ENCODE results near the gene GALNT1. TPM values are rescaled to one million over a fixed set of nuclear protein-coding genes. Genes with fewer than 3 reads are reported as not detected.

GALNT1 gene
- total and polyA plus RNA-seq, 2 donors (not counting 1 experiment from before 2014, with no cell fraction given), result 7.5 to 51.3 TPM

GRCh38 chr18:35692866-35693265, 111.3 kb downstream of the GALNT1 start:
- peaks cover 2 to 52% of the 10 kb centered on the region in 2 experiments for H3K36me3 ChIP-seq (replicated peaks in 1 of 2; ENCODE audit: control extremely low read depth in 1 of 2, control insufficient read depth in 1 of 2, extremely low read depth in 1 of 2, insufficient read depth in 2 of 2, low read length in 1 of 2)
- H3K9ac ChIP-seq (ENCODE audit: low read length), result no peak overlapping the region
- Mint-ChIP-seq H3K9me3 (ENCODE audit: insufficient read depth) (no peaks in the 10 kb centered on the region), H3K27ac (no peak overlapping the region), H3K27me3 (no peaks in the 10 kb centered on the region), H3K4me3 (no peak overlapping the region), H3K4me1 (no peaks in the 10 kb centered on the region)
- no peak overlapping the region for H2AFZ ChIP-seq (ENCODE audit: insufficient read depth, low read depth, low read length, poor library complexity, severe bottlenecking)
- intact Hi-C loops (cut with micrococcal nuclease), result loop anchor here (10.0 kb wide), 1 partner anchor 108 kb away; the partner anchor contains the start of gene GALNT1
- H3K9me3 ChIP-seq (ENCODE audit: control extremely low read depth in 1 of 3, control insufficient read depth in 2 of 3, insufficient read depth in 1 of 3, low read length in 2 of 3), result no peaks in the 10 kb centered on the region
- no peak overlapping the region for H3K4me2 ChIP-seq (replicated peaks; ENCODE audit: low read depth, low read length, poor library complexity, severe bottlenecking)
- DNase-seq (no peak), ATAC-seq (ENCODE audit: low read depth) (no peak)
- H4K20me1 ChIP-seq (ENCODE audit: control insufficient read depth, insufficient read depth, low read length, poor library complexity, severe bottlenecking), result no peaks in the 10 kb centered on the region
- CTCF ChIA-PET, result interaction anchor here (1.5 kb wide), 1 partner anchor 104 kb away, joined by 3 read pairs; no protein-coding TSS in a partner anchor
- no peaks in the 10 kb centered on the region for H3K4me1 ChIP-seq (ENCODE audit: control insufficient read depth in 2 of 2, insufficient read depth in 2 of 2, low read length in 2 of 2)
- no peaks in the 10 kb centered on the region for H3K79me2 ChIP-seq (ENCODE audit: control insufficient read depth, insufficient read depth, low read length)
- no peak overlapping the region for H3K27ac ChIP-seq (ENCODE audit: low read length in 2 of 2)
- no peaks in the 10 kb centered on the region for H3K27me3 ChIP-seq (replicated peaks in 1 of 4; ENCODE audit: control extremely low read depth in 1 of 4, control insufficient read depth in 3 of 4, insufficient read depth in 4 of 4, low read length in 3 of 4)
- no peak for TF ChIP-seq EZH2 (IDR thresholded peaks at IDR 0.05; ENCODE audit: borderline replicate concordance, insufficient read depth, low read depth, low read length, poor library complexity, severe bottlenecking)
- no peak for TF ChIP-seq CTCF (IDR thresholded peaks at IDR 0.05)
- no peak overlapping the region for H3K4me3 ChIP-seq (ENCODE audit: control extremely low read depth in 1 of 5, extremely low read depth in 1 of 5, insufficient read depth in 1 of 5, low read depth in 2 of 5, low read length in 4 of 5)
- WGBS (ENCODE audit: insufficient coverage), result 98% methylated on average over 3 of the region's 3 CpGs
- POLR2A ChIA-PET, result no interaction called here

- Mint-ChIP-seq H3K9me3 (ENCODE audit: insufficient read depth) (no peaks in the 10 kb centered on the region), H3K4me3 (no peak overlapping the region), H3K4me1 (no peaks in the 10 kb centered on the region), H3K27me3 (no peaks in the 10 kb centered on the region), H3K27ac (no peak overlapping the region)
- Histone ChIP-seq H3K36me3 (replicated peaks in 1 of 2; ENCODE audit: control extremely low read depth in 1 of 2, control insufficient read depth in 1 of 2, extremely low read depth in 1 of 2, insufficient read depth in 2 of 2, low read length in 1 of 2) (peaks cover 2 to 52% of the 10 kb centered on the region in 2 experiments), H3K27ac (ENCODE audit: low read length in 2 of 2) (no peak overlapping the region), H3K4me2 (replicated peaks; ENCODE audit: low read depth, low read length, poor library complexity, severe bottlenecking) (no peak overlapping the region), H3K9me3 (ENCODE audit: control extremely low read depth in 1 of 3, control insufficient read depth in 2 of 3, insufficient read depth in 1 of 3, low read length in 2 of 3) (no peaks in the 10 kb centered on the region), H3K4me1 (ENCODE audit: control insufficient read depth in 2 of 2, insufficient read depth in 2 of 2, low read length in 2 of 2) (no peaks in the 10 kb centered on the region), H3K9ac (ENCODE audit: low read length) (no peak overlapping the region), H2AFZ (ENCODE audit: insufficient read depth, low read depth, low read length, poor library complexity, severe bottlenecking) (no peak overlapping the region), H3K79me2 (ENCODE audit: control insufficient read depth, insufficient read depth, low read length) (no peaks in the 10 kb centered on the region), H3K27me3 (replicated peaks in 1 of 4; ENCODE audit: control extremely low read depth in 1 of 4, control insufficient read depth in 3 of 4, insufficient read depth in 4 of 4, low read length in 3 of 4) (no peaks in the 10 kb centered on the region), H3K4me3 (ENCODE audit: control extremely low read depth in 1 of 5, extremely low read depth in 1 of 5, insufficient read depth in 1 of 5, low read depth in 2 of 5, low read length in 4 of 5) (no peak overlapping the region), H4K20me1 (ENCODE audit: control insufficient read depth, insufficient read depth, low read length, poor library complexity, severe bottlenecking) (no peaks in the 10 kb centered on the region)
- intact Hi-C loops (cut with micrococcal nuclease), result loop anchor here (10.0 kb wide), 1 partner anchor 109 kb away; the partner anchor contains the start of gene GALNT1
- ChIA-PET CTCF (interaction anchor here (1.5 kb wide), 1 partner anchor 105 kb away, joined by 3 read pairs; no protein-coding TSS in a partner anchor), POLR2A (no interaction called here)
- DNase-seq (peak; percentile 13), ATAC-seq (ENCODE audit: low read depth) (no peak)
- TF ChIP-seq EZH2 (IDR thresholded peaks at IDR 0.05; ENCODE audit: borderline replicate concordance, insufficient read depth, low read depth, low read length, poor library complexity, severe bottlenecking) (no peak), CTCF (IDR thresholded peaks at IDR 0.05) (no peak)
- WGBS (ENCODE audit: insufficient coverage), result 70% methylated on average over 4 of the region's 4 CpGs
Measured at GRCh38 chr18:35693829-35694228, 112.3 kb downstream of the GALNT1 start.
